Neural progenitor cell (in vitro differentiated cells): ENCODE measurements around the gene FOXO1.

Source experiments
- EZH2 ChIP-seq: fragments of 200-600 bp; sonication (generic); IDR thresholded peaks from 2 replicates; pipeline ENCODE4 v1.6.1; 2017; ENCODE audit warnings: antibody characterized with exemption, mild to moderate bottlenecking, moderate library complexity
- TF ChIP-seq, protein P1 (sequence below): fragments of 200-600 bp; sonication (generic); IDR thresholded peaks from 2 replicates; pipeline ENCODE4 v1.5.1; 2017; ENCODE audit warnings: antibody characterized with exemption, mild to moderate bottlenecking

GRCh38 chr13:40540328-40541044 is 126.0 kb downstream of the FOXO1 start:
- TF ChIP-seq, protein P1, sequence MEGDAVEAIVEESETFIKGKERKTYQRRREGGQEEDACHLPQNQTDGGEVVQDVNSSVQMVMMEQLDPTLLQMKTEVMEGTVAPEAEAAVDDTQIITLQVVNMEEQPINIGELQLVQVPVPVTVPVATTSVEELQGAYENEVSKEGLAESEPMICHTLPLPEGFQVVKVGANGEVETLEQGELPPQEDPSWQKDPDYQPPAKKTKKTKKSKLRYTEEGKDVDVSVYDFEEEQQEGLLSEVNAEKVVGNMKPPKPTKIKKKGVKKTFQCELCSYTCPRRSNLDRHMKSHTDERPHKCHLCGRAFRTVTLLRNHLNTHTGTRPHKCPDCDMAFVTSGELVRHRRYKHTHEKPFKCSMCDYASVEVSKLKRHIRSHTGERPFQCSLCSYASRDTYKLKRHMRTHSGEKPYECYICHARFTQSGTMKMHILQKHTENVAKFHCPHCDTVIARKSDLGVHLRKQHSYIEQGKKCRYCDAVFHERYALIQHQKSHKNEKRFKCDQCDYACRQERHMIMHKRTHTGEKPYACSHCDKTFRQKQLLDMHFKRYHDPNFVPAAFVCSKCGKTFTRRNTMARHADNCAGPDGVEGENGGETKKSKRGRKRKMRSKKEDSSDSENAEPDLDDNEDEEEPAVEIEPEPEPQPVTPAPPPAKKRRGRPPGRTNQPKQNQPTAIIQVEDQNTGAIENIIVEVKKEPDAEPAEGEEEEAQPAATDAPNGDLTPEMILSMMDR, result no peak
- no peak for TF ChIP-seq EZH2
